GM21360 (cell line): ENCODE data around the gene LPP.

Source experiments
- ATAC-seq: cut with Tn5 transposase; IDR thresholded peaks from one replicate; pipeline ENCODE4 v1.9.1; 2021; ENCODE audit warnings: mild to moderate bottlenecking, moderate library complexity; ENCODE audit not compliant: unreplicated experiment

Gene LPP

DNA sequence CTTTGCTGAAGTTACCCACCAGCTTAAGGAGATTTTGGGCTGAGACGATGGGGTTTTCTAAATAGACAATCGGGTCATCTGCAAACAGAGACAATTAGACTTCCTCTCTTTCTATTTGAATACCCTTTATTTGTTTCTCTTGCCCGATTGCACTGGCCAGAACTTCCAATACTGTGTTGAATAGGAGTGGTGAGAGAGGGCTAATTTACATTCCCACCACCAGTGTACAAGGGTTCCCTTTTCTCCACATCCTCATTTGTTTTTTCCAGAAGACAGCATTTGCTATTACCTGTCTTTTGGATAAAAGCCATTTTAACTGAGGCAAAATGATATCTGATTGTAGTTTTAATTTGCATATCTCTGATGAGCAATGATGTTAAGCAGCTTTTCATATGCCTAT lies 687.9 kb downstream of the LPP start:
- no peak for ATAC-seq

DNA sequence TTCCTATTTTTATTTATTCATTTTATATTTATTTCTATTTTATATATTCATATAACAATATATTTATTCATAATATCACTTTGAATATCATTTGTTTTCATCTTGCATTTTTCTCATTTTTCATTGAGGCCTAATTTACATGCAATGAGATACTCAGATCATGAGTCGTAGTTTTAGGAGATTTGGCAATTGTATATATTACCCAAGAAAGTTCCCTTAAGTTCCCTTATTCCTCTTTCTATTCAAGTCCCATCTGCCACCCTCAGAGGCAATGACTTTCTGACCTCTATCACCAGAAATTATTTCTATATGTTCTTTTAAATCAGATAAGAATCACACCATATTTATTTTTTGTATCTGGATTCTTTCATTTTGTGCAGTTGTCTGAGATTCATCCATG lies 688.7 kb downstream of the LPP start:
- no peak for ATAC-seq

DNA sequence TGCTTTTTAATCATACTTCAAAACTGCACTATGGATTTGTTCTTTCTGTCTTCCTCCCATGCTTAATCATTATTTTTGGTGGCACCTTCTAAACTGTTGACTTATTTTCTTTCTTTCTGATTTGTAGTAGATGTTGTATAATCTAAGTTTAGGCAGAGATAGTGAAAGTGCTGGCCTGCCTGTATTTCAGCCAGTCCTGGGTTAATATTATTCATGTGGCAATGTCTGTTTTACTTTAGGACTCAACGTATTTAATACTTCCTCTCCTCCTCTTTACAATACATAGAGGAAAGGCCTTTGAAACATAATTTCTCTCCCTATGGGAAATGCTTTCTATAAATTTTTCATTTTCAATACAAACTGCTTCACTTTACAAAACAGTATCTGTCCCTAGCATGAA lies 690.1 kb downstream of the LPP start:
- ATAC-seq = no peak

DNA sequence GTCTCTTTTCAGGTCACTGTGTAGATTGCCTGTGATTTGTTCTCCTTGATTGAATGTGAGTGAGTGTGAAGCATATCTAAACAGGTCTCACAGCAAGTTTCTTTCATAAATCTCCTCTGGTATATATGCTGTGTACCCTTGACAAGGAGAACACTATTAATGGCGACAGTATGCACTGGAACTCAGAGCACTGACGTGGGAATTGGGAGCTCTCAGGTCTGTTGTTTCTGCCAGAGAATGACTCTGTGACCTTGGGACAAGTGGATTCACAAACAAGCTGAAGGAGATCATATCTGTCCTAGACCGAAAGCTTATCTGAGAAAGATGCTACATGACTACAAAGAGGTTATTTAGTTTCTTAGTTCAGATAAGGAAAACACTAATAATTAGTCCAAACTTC lies 691.6 kb downstream of the LPP start:
- ATAC-seq = no peak

DNA sequence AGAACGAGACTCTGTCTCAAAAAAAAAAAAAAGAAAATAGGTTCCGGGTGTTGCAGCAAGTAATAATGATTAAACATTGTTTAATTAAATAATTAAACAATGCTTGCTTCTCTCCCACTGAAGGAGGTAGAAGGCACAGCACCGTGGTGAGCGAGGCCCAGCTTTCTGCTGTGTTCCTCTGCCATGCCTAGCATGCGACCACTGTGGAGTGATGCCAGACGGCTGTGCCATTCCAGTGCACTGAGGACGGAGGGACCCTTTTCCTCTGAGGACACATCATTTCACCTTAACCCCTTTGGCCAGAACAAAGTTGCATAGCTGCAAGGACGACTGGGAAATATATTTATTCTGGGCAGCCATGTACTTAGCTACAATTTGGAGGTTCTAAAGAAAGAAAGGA lies 695.0 kb downstream of the LPP start:
- ATAC-seq = no peak

DNA sequence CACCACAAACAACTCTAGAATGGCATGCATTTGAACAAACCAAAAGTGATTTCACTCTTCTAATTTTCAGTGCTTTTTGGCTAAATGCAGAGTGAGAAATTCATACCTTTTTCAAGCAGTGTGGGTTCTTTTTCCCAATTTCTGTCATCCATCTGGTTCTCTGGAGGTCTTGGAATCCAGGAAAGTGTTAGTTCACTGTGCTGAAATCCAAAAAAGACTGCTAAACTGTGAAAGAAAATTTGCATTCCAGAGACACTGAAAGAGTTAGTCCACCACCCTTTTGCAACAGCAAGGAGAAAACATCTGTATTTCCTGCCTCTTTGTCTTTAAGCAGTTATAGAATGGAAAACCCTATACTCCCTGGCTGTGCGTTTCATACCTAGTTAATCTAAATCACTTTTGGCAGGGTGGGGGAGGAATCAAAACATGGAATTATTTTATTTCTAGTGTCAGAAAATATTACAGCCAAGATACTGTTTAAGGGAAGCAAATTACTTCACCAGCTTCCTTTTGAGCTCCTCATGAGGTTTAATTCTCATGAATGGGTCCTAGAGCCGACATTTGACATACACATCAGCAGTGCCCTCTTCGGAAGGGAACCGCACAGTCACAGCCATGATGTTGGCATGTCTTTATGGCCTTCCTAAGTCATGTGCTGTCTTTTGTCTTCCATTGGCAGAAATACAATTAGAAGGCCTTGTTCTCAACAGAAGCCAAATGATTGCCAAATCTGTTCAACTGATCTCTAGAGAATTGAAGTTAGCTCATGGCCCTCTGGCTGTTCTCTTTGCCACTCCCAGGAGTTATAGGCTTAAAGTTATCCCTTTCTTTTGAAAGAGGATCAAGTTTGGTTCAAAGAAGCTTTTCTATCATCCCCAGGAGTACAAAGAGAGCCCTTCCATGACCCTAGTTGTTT lies 700.2 kb downstream of the LPP start:
- ATAC-seq = no peak

DNA sequence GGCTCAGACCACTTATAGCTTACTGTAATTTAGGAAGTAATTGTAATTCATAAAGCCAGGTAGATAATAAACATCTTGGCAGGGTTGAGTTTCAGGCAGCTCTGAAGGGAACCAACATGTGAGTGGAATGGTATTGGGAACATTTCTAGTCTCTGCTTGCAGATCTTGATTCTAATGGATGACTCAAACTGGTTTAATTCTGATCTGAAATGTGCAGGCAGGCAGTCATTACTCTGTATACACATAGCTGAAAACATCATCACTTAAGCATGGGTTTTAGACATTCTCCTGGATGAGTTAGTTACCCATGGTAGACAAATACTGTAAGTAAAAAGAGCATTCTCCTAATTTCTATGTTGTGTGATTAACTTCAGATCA lies 700.8 kb downstream of the LPP start:
- ATAC-seq = no peak

DNA sequence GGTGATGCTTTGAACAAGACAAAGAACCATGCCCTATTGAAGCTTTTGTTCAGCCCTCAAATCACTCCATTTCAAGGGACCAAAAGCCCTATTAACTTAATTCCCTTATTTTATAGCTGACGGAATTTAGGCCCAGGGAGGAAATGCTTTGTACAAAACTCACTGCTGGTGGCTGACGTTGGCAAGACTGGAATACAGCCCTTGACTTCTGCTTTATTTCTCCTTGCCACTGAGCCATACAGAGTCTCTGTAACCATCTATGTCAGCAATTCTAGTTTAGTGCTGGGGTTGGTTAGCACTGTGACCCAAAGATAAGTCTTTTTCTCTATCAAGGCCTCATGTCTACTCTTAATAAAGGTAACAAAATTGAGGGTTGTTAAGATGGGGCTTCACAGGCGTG lies 701.7 kb downstream of the LPP start:
- ATAC-seq = no peak

DNA sequence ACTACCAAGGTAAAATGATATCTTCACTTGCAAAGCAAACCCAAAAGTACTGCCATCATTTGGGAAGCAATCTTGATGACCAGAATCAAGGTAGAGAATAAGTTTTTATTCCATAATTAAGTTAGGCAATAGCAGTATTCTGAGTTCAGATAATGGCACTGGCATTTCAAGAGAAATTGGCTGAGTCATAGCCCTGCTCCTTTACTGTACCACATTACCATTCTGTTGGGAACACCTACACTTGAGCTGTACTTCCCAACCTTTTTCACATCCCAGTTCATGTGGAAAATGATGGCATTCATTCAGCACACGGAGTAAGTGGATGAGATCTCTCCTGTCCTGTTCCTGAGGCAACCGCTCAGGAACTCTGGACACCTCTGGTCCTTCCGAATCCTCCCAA lies 706.2 kb downstream of the LPP start:
- ATAC-seq = no peak

DNA sequence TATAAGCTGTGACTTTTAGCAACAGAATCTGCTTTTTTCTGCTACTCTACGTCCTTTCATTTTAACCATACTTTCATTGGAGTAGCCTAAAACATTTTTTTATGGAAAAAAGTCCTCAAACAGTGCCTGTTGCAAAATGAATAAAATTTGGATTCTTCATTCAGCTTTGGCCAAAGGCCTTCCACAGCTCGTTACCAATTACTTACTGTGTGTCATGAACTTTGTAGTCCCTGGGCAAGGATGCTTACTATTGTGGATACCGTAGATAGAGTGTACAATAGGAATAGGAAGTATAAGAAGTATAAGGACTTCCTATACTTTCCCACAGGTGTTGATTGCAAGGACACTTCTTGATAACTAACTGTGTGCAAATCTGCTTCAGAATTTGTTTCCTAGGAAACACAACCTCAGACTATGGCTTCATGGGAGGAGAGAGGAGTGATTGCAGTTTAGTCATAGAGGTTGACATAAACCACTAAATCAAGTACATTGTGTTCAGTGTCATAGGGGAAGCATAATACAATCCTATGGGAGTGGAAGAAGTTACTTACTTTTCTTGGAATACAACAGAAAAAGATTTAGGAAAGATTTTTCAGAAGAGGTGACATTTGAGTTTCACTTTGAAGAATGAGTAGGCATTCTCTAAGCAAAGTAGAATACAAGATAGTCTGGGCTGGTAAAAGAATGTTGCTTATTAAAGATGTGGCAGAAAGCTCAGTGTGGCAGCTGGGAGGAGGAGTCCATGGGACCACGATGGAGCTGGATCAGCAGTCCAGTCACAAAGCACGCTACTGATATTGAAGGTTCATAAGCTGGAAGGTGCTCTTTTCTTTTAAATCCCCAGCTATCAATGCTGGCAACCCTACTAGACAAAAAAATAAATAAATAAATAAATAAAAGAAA lies 708.1 kb downstream of the LPP start:
- no peak for ATAC-seq

DNA sequence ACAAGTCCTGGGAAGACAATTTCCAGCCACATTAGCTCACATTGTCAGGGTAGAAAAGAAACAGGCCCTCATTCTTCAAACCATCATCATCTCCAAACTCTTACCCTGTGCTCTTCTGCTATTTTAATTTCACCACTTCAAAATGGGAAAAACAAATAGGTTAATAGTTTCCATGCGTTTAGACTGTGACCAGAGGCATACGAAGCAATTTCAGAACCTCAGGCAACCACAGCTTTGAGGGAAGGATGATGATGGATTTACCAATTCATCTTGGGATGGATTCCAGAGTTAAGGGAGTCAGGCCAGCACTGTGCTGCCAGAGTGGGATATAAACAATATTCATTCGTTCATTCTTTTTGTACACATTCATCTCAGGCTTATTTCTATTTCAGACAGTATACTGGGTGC lies 710.0 kb downstream of the LPP start:
- ATAC-seq = no peak

DNA sequence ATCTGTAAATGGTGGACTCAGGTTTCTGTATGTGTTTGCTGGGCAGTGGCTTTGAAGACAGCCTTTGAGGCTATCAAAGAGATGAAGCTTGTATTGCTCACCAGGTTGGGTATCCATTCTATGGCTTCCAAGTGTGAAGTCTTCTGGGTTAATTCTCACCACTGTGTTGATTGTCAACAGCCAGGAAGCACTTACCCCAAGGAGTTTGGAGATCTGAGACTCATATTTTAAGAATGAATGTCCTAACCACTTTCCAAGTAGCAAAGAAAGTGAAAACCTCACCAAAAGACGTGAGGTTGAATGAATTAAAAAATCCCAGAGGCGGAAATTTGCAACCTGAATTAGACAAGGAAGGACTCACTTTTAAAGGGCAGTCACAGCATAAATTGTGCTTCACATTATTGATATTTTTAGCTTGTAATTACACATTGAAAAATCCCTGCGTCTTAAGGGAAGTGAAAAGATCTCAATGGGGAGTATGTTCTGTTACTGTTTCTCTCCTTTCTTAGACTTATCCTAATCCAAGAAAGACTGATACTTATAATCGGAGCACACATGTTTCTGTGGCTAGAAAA lies 713.8 kb downstream of the LPP start:
- ATAC-seq = no peak

DNA sequence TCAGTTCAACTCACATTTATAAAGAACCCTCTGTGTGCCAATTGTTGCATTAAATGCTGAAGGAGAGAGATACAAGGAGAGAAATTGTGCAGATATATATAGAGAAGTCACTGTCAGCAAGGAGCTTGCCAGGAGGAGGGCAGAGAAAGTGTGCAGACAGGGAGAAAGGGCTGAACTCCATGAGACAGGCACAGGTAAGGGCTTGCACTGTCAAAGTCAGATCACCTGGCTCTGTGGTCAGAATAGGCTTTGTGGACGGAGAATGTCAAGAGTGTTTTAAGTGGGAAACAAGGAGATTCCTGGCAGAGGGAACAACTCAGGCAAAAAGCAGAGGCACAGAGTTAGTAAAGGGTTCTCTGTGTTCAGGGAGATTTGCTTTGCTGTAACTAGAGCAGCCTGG lies 714.8 kb downstream of the LPP start:
- no peak for ATAC-seq

DNA sequence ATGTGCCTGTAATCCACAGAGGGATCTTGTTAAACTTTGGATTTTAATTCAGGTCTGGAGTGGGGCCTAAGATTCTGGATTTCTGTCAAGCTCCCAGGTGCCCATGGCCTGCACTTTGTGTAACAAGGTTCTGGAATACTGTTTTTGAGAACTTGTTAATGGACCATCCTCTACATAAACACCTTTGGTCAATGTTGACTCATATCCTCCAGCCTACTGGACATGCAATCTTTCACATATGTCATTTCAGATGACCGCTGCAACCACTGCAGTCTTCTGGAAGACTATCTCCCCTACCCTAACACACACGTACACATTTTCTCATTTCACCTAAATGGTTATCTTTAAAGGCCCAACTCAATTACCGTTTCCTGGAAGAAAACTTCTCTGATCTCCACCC lies 715.7 kb downstream of the LPP start:
- ATAC-seq = no peak

DNA sequence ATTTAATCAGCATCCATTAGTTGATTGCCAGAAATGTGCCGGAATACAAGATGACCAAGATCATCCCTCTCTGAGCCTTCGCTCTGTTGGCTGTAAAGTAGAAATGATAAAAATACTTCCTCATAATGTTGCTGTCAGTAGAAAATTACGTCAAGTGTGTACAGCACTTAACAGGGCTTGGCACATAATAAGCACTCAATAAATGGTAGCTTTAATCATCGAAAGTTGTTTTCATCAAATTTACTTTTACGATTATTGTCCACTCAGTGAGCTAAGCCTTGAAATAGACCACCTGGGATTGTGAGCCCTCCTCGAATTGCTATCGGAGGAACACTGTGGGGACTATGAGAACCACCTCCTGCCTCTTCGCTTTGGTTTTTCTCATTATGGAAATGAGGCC lies 716.5 kb downstream of the LPP start:
- ATAC-seq = no peak

DNA sequence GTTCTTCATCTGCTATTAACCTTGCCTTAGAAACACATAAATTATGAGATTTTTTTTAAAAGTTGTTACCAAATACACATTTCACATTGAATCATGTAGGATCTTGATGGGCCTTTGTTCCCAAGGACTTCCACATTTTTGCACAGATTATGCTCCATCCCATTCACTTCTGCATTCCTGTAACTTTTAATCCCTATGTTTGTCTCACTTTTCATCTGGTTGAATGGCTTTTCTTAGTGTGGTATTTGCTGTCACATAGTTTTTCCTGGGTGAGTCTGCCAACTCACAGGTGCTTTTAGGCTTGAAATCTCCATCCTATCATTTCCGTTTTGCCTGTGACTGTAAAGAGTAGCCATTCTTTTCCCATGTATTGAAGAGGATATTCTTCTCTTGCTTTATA lies 720.6 kb downstream of the LPP start:
- no peak for ATAC-seq

DNA sequence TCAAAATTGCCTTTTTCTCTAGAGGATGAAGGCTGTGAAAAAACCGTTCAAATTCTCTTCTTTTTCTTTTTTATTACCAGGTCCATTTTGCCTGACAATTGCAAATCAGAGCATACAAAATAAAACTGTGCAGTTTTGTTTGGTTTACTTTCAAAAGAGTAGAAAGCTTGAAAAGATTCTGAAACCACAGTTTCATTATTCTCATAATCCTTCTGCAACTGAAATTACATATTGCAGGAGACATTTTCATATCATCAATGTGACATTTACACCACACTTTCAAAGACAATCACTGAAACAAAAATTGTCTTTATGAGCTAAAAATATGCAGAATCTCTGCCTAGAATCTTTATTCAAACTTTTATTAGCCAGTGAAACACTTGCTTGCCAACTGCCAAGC lies 721.5 kb downstream of the LPP start:
- no peak for ATAC-seq

DNA sequence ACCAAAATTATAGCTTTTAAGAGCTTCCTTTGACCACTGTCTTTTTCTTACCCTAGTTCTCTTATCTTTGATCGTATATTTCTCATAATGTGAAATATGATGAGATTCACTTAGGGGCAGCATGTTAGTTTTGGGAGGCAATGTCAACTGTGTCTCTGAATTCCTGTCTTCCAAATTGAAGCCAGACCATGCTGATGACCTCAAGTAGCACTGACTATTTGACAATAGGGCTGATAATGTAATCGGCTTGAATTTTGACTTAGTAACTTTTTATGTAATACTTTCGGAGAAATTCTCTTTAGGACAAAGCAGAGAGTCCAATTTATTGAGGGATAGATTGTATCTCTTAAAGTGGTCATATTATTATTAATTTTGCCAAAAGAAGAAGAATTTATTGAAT lies 722.4 kb downstream of the LPP start:
- ATAC-seq = no peak

DNA sequence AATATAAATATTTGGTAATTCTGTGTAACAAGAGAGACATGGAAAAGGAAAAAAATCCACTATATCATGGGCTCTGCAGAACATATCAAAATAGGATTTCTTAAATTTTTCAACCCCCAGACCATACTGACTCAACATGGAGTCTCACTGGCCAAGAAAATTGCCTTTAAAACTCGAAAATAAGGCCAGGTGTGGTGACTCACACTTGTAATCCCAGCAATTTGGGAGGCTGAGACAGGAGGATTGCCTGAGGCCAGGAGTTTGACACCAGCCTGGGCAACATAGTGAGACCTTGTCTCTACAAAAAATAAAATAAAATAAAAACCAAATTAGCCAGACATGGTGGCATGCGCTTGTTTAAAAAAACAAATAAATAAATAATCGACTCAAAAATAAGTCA lies 723.4 kb downstream of the LPP start:
- ATAC-seq = no peak

DNA sequence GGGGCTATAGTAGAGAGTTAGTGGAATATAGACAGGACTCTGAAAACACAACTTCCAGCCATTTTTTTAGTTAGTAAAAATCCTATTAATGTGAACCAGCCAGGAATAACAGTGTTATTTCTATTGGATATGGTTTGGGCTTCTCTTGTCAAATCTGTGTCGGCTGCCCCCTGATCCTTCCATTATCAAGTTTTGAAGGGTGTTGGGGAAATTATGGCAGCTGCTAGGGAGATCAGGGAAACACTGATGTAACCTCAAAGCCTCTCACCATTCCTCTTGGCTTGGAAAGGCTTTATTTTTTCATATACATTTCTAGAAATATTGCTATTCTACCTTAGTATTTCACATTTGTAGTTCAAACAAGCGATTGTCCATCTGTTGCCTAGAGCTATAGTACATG lies 724.1 kb downstream of the LPP start:
- ATAC-seq = no peak

DNA sequence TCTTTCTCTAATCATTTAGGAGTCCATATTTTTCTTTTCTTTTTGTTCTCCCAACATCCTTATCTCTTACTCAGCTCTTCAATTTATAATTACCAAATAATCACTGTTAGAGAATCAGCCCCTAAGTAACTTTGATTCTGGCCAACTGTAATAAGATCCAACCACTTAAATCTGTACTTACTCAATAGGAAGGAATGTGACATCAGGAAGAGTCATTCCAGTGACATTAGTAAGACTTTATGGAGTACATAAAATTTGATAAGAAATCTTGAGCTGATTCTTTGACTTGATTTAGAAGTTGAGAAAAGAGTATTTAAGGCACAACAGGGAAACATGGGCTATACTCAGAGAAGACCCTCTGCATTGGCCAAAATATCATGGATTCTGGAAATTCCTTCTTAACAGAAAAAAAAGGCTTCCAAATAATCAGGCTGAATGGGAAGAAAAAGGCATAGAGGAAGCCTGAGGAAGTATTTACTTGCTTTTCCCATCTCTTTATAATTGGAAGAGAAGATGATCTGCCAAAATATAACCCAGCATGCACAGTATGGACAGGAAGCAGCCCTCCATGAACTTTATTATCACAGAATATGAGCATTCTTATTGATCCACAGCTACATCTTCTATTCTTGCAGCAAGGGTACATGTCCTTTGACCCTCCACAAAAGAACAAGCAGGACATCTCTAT lies 728.1 kb downstream of the LPP start:
- no peak for ATAC-seq
